Activated effector memory CD4-positive, alpha-beta T cell treated with Interleukin-2 at 50 U/mL for 16 hours (primary cell): ENCODE data around the gene COL6A2.
"Not testable (repeated sequence)": the region's sequence is repeated elsewhere in the genome, so short reads cannot be mapped to it uniquely, and the experiment has no call there.

Source experiments
- DNase-seq: peaks from one replicate; pipeline ENCODE4 v3.0.0-alpha.2; 2020

Gene COL6A2

GRCh38 chr21:46127239-46128105 lies 29.6 kb downstream of the COL6A2 start:
- no peak for DNase-seq

- DNase-seq, result no peak
Measured at GRCh38 chr21:46128106-46128932, 30.4 kb downstream of the COL6A2 start.

- DNase-seq, result no peak
Measured at GRCh38 chr21:46128933-46129571, 31.1 kb downstream of the COL6A2 start.

GRCh38 chr21:46129846-46130651 lies 32.1 kb downstream of the COL6A2 start:
- DNase-seq, result no peak

- no peak for DNase-seq
Measured at GRCh38 chr21:46130831-46131587, 33.1 kb downstream of the COL6A2 start.

GRCh38 chr21:46131588-46131837 lies 33.6 kb downstream of the COL6A2 start:
- DNase-seq, result no peak

- DNase-seq, result no peak
Measured at GRCh38 chr21:46131838-46132651, 34.1 kb downstream of the COL6A2 start.

GRCh38 chr21:46135782-46136395 lies 38.0 kb downstream of the COL6A2 start:
- DNase-seq, result no peak

- DNase-seq, result no peak
Measured at GRCh38 chr21:46136739-46137349, 38.9 kb downstream of the COL6A2 start.

- DNase-seq, result no peak
Measured at GRCh38 chr21:46137908-46138307, 40.0 kb downstream of the COL6A2 start.

- DNase-seq, result no peak
Measured at GRCh38 chr21:46138383-46138970, 40.6 kb downstream of the COL6A2 start.

- no peak for DNase-seq
Measured at GRCh38 chr21:46139686-46140085, 41.8 kb downstream of the COL6A2 start.

GRCh38 chr21:46140352-46141003 lies 42.6 kb downstream of the COL6A2 start:
- DNase-seq, result not testable (repeated sequence)

- DNase-seq, result no peak
Measured at GRCh38 chr21:46141767-46142581, 44.1 kb downstream of the COL6A2 start.

- no peak for DNase-seq
Measured at GRCh38 chr21:46142582-46143473, 44.9 kb downstream of the COL6A2 start.

GRCh38 chr21:46144464-46145070 lies 46.7 kb downstream of the COL6A2 start:
- DNase-seq, result no peak
